ENCODE results near the gene AK4. TPM values are rescaled to one million over a fixed set of nuclear protein-coding genes. Genes with fewer than 3 reads are reported as not detected.
"Not testable (repeated sequence)": the region's sequence is repeated elsewhere in the genome, so short reads cannot be mapped to it uniquely, and the experiment has no call there.

The AK4 gene
- polyA plus RNA-seq, 1 donor from 2014 or later = 0.38 TPM

DNA sequence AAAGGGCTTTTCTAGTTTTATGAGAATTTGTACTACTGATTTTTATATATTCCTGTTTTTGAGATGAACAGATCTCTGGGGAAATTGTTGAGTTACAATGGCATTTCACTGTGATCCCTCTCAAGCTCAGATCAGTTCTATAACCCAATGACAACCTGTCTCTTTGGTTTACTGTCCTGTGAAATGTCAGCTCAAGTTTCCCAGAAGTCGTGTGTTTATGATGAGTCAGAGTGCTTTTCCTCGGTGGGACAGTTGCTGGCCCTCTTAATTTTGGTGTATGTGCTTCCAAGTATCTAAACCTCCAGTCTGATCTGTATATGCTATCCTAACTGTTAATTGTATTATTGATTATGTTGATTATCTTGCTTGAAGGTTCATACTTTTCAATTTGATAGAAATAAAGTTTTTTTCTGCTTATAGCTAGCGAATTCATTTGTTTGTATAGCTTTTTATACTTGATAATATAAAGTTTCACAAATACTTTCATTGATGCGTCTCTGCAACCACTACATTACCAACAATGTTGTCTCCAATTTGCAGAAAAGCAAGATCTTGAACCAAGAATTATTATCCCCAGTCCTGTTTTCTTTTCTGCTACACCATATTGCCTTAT, 83.8 kb downstream of the AK4 start:
- H3K27me3 Mint-ChIP-seq = peaks cover 6% of the 10 kb centered on the region
- H3K36me3 Mint-ChIP-seq = no peaks in the 10 kb centered on the region
- H3K4me1 Mint-ChIP-seq = peaks cover 0 to 3% (median 0%) of the 10 kb centered on the region in 3 donors
- H3K9me3 Mint-ChIP-seq = peaks cover under 1 to 11% (median 4%) of the 10 kb centered on the region in 3 donors
- H3K4me3 Mint-ChIP-seq = no peak overlapping the region
- H3K27ac Mint-ChIP-seq = no peak overlapping the region

DNA sequence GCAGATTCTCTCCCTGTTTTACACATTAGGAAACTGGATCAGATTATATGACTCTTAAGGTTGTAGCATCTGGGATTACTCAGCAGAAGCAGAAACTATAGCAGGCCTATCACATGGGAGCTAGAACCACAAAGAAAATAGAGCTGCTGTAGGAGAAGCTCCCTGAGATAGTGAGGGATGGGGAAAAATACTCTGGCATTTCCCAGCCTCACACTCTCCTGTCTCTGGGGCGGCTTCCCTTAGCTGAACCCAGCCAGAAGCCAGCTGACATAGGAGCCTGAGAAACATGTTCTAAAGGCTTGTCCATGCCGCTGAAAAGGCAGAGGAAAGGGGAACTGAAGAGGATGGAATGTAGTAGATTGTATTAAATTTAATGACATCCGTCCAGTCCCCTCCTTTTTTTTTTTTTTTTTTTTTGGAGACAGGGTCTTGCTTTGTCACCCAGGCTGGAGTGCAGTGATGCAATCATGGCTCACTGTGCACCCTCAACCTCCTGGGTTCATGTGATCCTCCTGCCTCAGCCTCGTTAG, 84.5 kb downstream of the AK4 start:
- no peak overlapping the region for H3K4me3 Mint-ChIP-seq
- H3K9me3 Mint-ChIP-seq = peaks cover 1 to 12% (median 4%) of the 10 kb centered on the region in 3 donors
- H3K4me1 Mint-ChIP-seq = peaks cover 0 to 3% (median 0%) of the 10 kb centered on the region in 3 donors
- no peaks in the 10 kb centered on the region for H3K36me3 Mint-ChIP-seq
- no peak overlapping the region for H3K27ac Mint-ChIP-seq
- H3K27me3 Mint-ChIP-seq = peaks cover 6% of the 10 kb centered on the region

DNA sequence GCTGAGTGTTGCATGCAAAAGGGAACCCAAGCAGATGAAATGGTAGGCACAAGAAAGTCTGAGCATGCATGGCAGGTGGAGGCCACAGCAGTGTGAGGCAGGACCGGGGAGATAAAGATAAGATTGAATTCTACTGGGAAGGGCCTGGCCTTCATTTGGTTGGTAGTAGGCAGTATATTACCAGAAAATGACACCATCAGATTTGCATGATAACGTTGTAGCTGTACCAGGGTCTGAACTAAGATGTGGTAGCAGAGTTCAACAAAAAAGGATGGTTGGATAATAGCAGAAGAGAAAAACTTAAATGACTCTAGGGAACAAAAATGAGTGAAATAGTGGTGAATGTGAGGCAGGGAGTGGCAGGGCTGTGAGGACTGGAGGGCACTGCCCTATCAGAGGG, 85.8 kb downstream of the AK4 start:
- H3K36me3 Mint-ChIP-seq = no peaks in the 10 kb centered on the region
- H3K27ac Mint-ChIP-seq = no peak overlapping the region
- H3K4me3 Mint-ChIP-seq = no peak overlapping the region

DNA sequence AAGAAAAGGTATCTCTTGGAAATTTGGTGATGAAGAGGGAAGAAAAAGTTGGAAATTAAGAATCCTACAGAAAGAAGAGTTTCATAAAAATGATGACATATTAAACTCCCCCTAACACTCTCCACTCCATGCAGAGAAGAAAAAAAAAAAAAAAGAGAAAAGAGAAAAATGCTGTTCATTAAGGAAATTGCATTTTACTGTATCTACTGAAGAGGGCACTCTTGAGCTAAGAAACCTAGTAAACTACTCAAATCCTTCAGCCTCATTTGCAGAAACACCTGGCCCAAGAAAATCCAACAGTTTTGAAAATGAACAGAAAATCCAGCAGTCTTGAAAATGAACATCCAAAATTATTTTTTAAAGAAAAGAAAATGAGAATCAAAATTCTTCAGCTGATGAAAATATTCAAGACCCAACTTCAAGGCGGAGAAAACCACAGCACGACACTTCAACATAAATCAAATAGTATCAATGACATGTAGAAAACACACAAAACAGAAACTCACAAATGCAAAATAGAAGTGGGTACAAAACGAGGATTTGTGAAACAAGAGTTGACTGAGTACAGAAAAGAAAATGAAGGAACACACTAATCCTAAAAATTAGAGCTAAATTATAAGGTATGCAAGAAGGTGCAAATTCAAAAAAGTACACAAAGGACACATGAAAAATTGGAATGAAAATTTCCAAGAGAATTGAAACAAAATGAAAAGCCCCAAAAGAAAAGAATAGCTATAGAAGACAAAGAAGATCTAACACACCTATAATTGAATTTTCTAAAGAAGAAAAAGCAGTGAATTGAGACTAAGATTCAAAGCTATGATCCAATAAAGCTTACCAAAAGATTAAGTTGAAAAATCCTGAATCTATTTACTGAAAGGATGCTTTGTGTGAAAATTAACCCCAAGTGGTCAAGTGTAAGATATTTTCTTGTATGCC, 88.1 kb downstream of the AK4 start:
- H3K27me3 Mint-ChIP-seq = peaks cover 6% of the 10 kb centered on the region
- no peak overlapping the region for H3K4me3 Mint-ChIP-seq
- no peaks in the 10 kb centered on the region for H3K36me3 Mint-ChIP-seq
- peaks cover 0 to 3% (median 0%) of the 10 kb centered on the region in 3 donors for H3K4me1 Mint-ChIP-seq
- peaks cover 1 to 12% (median 8%) of the 10 kb centered on the region in 3 donors for H3K9me3 Mint-ChIP-seq
- no peak overlapping the region for H3K27ac Mint-ChIP-seq

More for the DNA sequence above, 85.8 kb downstream of the AK4 start:
- peaks cover 1 to 12% (median 7%) of the 10 kb centered on the region in 3 donors for H3K9me3 Mint-ChIP-seq
- peaks cover 6% of the 10 kb centered on the region for H3K27me3 Mint-ChIP-seq
- H3K4me1 Mint-ChIP-seq = peaks cover 0 to 3% (median 0%) of the 10 kb centered on the region in 3 donors

DNA sequence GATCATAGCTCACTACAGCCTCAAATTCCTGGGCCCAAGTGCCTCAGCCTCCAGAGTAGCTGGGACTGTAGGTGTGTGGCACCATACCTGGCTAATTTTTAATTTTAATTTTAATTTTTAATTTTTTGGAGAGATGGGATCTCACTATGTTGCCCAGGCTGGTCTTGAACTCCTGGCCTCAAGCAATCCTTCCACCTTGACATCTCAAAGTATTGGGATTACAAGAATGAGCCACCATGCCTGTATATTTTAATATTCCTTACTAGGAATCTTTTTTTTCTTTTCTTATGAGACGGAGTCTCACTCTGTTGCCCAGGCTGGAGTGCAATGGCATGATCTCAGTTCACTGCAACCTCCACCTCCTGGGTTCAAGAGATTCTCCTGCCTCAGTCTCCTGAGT, 89.1 kb downstream of the AK4 start:
- peaks cover 1 to 12% (median 8%) of the 10 kb centered on the region in 3 donors for H3K9me3 Mint-ChIP-seq
- H3K4me3 Mint-ChIP-seq = peak overlapping the region in 1 of 4 donors; percentile 68
- not testable (repeated sequence) for H3K27me3 Mint-ChIP-seq, H3K27ac Mint-ChIP-seq, H3K4me1 Mint-ChIP-seq, H3K36me3 Mint-ChIP-seq

DNA sequence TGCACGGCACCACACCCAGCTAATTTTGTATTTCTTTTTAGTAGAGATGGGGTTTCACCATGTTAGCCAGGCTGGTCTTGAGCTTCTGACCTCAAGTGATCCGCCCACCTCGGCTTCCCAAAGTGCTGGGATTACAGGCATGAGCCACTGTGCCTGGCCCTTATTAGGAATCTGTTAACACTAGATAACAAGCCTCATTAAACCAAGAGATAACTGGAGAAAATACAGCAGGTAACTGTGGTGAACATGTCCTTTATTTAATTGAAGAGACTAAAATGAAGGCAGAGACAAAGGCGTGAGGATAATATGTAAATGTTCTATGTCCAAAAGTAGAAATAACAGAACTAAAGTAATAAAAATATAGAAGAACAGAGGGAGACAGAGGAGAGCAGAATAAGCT, 89.5 kb downstream of the AK4 start:
- Mint-ChIP-seq H3K36me3 (no peaks in the 10 kb centered on the region), H3K27me3 (peaks cover 9% of the 10 kb centered on the region), H3K27ac (no peak overlapping the region), H3K4me3 (no peak overlapping the region), H3K9me3 (peaks cover 1 to 12% (median 8%) of the 10 kb centered on the region in 3 donors), H3K4me1 (peaks cover 0 to 3% (median 0%) of the 10 kb centered on the region in 3 donors)

DNA sequence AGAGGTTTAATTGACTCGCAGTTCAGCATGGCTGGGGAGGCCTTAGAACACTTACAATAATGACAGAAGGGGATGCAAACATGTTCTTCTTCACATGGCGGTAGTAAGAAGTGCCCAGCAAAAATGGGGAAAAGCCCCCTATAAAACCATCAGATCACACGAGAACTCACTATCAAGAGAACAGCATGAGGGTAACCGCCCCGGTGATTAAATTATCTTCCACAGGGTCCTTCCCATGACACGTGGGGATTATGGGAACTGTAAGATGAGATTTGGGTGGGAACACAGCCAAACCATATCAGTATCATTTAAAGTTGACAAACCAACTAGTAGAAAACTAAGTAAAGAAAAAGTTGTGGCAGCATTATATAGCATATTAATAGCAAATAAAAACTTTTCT, 90.0 kb downstream of the AK4 start:
- Mint-ChIP-seq H3K36me3 (no peaks in the 10 kb centered on the region), H3K4me3 (no peak overlapping the region), H3K4me1 (peaks cover 0 to 3% (median 0%) of the 10 kb centered on the region in 3 donors), H3K27me3 (peaks cover 10% of the 10 kb centered on the region), H3K27ac (no peak overlapping the region), H3K9me3 (peaks cover 1 to 12% (median 8%) of the 10 kb centered on the region in 3 donors)

DNA sequence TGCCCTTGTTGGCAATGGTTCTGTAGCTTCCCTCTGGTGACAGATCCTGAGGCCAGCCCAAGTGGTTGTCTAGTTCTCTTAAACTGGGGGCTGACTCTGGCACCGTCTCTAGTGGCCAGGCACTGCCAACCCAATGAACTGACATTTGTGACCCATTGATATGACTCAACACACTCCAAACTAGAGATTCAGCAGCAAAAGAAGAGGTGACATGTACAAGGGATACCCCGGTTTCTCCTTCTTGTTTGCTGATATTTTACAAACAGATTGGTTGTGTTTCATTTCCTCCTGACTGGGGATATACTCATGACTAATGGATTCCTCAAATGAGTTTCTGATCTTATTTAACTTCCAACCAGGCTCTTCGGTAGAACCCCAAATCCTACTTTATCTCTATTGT, 95.5 kb downstream of the AK4 start:
- no peaks in the 10 kb centered on the region for H3K4me1 Mint-ChIP-seq
- H3K27me3 Mint-ChIP-seq = peaks cover 16% of the 10 kb centered on the region
- H3K27ac Mint-ChIP-seq = no peak overlapping the region
- H3K36me3 Mint-ChIP-seq = peaks cover 3% of the 10 kb centered on the region
- H3K4me3 Mint-ChIP-seq = no peak overlapping the region
- peaks cover 0 to 4% (median 0%) of the 10 kb centered on the region in 3 donors for H3K9me3 Mint-ChIP-seq

DNA sequence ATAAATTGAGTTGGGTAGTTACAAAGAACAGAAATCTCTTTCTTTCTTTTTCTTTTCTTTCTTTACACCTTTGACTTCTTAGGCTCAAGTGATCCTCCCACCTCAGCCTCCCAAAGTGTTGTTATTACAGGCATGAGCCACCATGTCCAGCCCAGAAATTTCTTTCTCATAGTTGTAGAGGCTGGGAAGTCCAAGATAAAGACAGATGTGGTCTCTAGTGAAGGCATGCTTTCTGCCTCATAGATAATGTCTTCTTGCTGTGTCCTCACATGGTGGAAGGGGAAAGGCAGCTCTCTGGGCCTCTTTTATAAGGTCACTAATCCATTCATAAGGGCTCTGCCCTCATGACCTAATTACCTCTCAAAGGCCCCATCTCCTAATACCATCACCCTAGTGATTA, 97.3 kb downstream of the AK4 start:
- H3K9me3 Mint-ChIP-seq = peaks cover 0 to 4% (median 0%) of the 10 kb centered on the region in 3 donors
- H3K27me3 Mint-ChIP-seq = peaks cover 16% of the 10 kb centered on the region
- no peak overlapping the region for H3K27ac Mint-ChIP-seq
- H3K4me3 Mint-ChIP-seq = no peak overlapping the region
- H3K36me3 Mint-ChIP-seq = peaks cover 3% of the 10 kb centered on the region
- H3K4me1 Mint-ChIP-seq = no peaks in the 10 kb centered on the region

DNA sequence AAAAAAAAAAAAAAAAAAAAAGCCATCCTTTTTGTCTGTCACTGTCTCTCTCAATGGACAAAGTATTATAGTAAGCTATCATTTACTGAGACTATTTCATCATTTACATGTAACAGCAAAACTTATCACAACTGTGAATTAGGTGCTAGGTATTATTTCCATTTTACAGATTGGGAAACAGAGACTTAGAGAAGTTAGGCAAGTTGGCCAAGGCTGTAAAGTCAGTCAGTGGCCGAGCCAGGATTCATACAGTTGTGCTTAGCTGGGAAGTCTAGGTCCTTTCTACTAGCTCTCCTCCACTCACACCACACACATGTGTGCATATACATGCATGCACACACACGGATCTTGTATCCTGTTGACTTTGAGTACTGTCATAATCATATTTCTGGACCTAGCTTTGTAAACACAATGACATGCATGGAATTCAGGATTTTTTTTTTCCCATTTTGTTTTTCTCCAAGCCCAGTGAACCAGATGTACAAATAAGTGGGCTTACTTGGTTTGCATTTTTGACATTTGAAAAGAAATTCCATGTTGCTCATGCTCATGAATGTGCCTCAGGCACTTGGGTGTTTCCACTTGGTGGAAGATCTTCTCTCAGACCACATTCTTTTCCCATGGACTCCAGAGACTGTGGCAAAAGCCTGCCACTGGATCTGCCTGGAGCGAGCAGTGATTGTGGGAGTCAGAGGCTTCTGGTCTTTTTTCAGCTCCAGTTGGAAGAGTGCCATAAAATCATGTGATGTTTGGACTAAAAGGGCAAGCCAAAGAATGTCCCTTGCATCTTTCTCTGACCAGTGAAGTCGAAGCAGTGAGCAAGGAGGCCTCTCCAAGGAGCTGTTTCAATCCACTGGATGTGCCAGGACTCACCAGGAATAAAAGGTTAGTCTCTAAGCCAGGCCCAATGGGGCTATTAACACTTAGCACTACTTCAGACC, 99.7 kb downstream of the AK4 start:
- H3K36me3 Mint-ChIP-seq = peaks cover 6% of the 10 kb centered on the region
- no peak overlapping the region for H3K4me3 Mint-ChIP-seq
- H3K27me3 Mint-ChIP-seq = peaks cover 14% of the 10 kb centered on the region
- peaks cover 0 to 3% (median 0%) of the 10 kb centered on the region in 3 donors for H3K9me3 Mint-ChIP-seq
- no peaks in the 10 kb centered on the region for H3K4me1 Mint-ChIP-seq
- H3K27ac Mint-ChIP-seq = no peak overlapping the region

DNA sequence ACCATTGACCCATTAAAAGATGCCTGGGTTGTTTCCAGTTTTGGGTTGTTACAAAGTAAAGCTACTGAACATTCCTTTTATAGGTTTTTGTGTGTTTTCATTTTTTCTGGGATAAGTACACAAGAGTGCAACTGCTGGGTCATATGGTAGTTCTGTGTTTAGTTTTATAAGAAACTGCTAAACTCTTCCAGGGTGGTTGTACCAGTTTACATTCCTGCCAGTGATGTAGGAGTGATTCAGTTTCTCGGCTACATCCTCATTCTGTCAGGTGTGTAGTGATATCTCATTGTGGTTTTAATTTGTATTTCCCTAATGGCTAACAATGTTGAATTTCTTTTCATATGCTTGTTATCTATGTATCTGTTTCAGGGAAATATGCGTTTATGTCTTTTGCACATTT, 102.8 kb downstream of the AK4 start:
- no peaks in the 10 kb centered on the region for H3K9me3 Mint-ChIP-seq
- peaks cover 6 to 16% (median 13%) of the 10 kb centered on the region in 3 donors for H3K4me1 Mint-ChIP-seq
- H3K4me3 Mint-ChIP-seq = no peak overlapping the region
- peaks cover 6% of the 10 kb centered on the region for H3K36me3 Mint-ChIP-seq
- H3K27me3 Mint-ChIP-seq = peaks cover 25% of the 10 kb centered on the region
- peak overlapping the region in 1 of 3 donors; percentile 50 for H3K27ac Mint-ChIP-seq

DNA sequence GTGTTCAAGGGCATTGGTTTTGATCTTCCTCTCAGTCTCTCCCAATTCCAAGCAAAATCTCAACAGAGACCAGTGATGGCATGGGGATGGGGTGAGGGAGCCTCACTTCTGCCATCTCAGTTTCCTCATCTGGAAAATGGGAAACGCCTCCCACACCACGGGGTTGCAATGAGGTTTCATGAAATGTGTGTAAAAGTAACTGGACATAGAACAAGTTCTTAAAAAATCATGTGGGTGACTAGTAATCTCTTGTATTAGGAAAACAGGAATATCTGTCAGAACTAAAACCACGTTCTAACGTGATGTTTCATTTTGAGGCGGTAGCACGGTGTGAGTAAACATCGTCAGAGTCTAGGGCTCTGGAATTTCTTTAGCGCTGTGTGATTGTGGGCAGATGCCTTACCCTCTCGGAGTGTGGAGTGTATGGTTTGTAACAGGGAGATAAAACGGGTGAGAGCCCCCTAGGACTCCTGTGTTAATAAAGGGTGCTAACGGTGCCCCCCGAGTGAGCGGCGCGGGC, 105.9 kb downstream of the AK4 start:
- H3K9me3 Mint-ChIP-seq = no peaks in the 10 kb centered on the region
- peaks cover 20% of the 10 kb centered on the region for H3K27me3 Mint-ChIP-seq
- H3K27ac Mint-ChIP-seq = peak overlapping the region in 2 of 3 donors; percentile 25 to 31
- peak overlapping the region; percentile 75 to 94 (median 94) for H3K4me3 Mint-ChIP-seq
- peaks cover 3% of the 10 kb centered on the region for H3K36me3 Mint-ChIP-seq
- H3K4me1 Mint-ChIP-seq = peaks cover 6 to 16% (median 13%) of the 10 kb centered on the region in 3 donors

DNA sequence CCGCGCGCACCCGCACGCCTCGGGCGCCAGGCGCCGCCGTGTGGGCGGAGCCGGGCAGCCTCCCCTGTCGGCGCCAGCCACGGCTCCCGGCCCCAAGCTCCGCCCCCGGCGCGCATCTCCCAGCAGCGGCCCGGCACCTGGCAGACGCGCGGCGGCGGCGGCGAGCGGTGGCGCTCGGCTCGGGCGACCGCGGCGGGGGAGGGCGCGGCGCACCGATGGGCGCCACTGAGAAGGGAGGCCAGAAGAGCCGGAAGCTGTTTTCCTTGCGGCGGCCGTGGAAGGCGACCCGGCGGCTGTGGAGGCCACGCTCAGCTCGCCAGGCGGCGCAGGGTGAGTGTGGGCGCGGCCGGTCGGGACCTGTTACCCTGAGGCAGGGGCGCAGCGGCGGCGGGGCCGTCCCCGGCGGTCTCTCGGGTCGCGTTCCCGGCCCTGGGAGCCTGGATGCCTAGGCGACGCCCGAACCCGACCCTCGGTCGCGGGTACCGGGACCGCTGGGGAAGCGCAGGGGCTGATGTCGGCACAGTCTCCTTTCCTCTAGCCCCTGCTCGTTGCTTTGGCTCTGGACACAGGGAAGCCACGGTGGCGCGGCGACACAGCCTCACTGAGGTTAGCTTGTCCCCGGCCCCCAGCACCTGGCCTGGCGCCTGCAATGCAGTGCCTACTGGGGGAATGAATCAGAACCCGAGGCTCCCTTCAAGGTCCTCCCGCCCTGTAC, 106.5 kb downstream of the AK4 start:
- peaks cover 20% of the 10 kb centered on the region for H3K27me3 Mint-ChIP-seq
- no peaks in the 10 kb centered on the region for H3K9me3 Mint-ChIP-seq
- H3K27ac Mint-ChIP-seq = peak overlapping the region in 2 of 3 donors; percentile 4 to 43
- H3K4me3 Mint-ChIP-seq = peak overlapping the region; percentile 90 to 94 (median 94)
- peaks cover 3% of the 10 kb centered on the region for H3K36me3 Mint-ChIP-seq
- peaks cover 6 to 16% (median 13%) of the 10 kb centered on the region in 3 donors for H3K4me1 Mint-ChIP-seq
